Measurements from ENCODE around the gene WNT1. TPM values are rescaled to one million over a fixed set of nuclear protein-coding genes. Genes with fewer than 3 reads are reported as not detected.
A peak's percentile ranks its signal among the peaks of the same experiment; 100 is the strongest.

The WNT1 gene
- total RNA-seq, 1 experiment from 2014 or later, result not detected

DNA sequence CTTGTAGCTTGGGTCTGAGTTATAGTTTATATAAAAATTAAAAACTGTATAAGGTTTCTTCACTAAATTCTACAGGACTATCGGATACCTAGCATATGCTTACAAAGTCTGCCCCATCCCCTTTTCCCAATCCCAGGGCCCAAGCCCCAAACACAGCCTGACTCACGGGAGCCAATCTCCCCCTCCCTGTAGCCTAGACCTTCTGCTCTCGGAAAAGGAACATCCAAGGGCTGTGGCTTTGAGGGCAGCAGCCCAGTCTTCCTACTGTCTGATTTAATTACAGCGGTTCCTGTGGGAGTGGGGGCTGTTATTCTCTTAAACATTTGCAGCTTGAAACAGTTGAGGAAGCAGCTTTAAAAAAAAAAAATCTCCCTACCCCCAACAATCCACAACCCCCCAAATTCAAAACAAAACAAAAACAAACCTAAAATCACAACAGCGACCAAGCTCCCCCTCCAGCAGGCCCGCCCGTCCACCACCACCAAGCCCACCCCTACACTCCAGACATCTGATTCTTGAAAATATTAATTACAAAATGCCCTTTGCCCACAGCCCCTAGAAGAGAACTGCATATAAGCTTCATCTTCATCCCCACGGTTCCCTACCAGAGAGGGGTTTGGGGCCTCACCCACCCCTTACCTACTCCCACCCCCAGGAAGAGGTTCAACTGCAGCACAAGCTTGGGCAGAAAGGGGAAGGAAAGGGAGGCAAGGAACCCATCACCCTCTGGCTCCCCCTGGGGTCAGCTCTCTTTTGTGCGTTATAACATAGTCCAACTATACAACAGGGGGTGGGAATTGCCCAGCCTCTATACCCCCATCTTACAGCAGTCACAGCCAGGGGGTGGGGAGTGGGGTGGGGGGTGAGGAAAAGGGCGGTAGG lies 41.6 kb downstream of the WNT1 start:
- no peaks in the 10 kb centered on the region; the same call in 1 of the 2 replicates for H3K27me3 ChIP-seq (ENCODE audit: insufficient read depth, low read length)
- no peak overlapping the region for H2BK5ac ChIP-seq (ENCODE audit: insufficient read length, low read length)
- Mint-ChIP-seq H3K27ac (peak overlapping the region; percentile 81 to 99 (median 91); a peak in 6 of 7 replicates), H3K4me3 (peak overlapping the region; percentile 50 to 93), H3K36me3 (ENCODE audit: insufficient read depth in 1 of 3, low read depth in 3 of 3) (peaks cover 12 to 40% (median 35%) of the 10 kb centered on the region in 3 experiments), H3K9me3 (no peaks in the 10 kb centered on the region), H3K4me1 (peaks cover 15% of the 10 kb centered on the region in 2 experiments), H3K27me3 (ENCODE audit: low read depth) (no peaks in the 10 kb centered on the region; the same call in 1 of the 2 replicates)
- peak; percentile 75 for DNase-seq
- H4K5ac ChIP-seq (ENCODE audit: insufficient read length, low read depth, low read length), result no peak overlapping the region
- H3K14ac ChIP-seq (ENCODE audit: insufficient read depth, low read length), result no peak overlapping the region
- no peaks in the 10 kb centered on the region for H3K4me1 ChIP-seq (ENCODE audit: insufficient read depth, low read length)
- H2BK120ac ChIP-seq (ENCODE audit: low read depth, low read length, poor library complexity, severe bottlenecking), result peak overlapping the region; percentile 78
- no peaks in the 10 kb centered on the region for H3K9me3 ChIP-seq (ENCODE audit: control insufficient read depth, low read depth, low read length)
- H3T11ph ChIP-seq (ENCODE audit: low read length), result no peak overlapping the region
- WGBS (ENCODE audit: extremely low coverage, insufficient read length, low lambda C conversion rate), result no CpG with 5 or more reads among the region's 10 CpGs
- no peaks in the 10 kb centered on the region for H4K20me1 ChIP-seq (ENCODE audit: control insufficient read depth, insufficient read depth, insufficient read length)
- no peak overlapping the region for H3K56ac ChIP-seq (ENCODE audit: insufficient read length, low read depth, low read length)
- no peak overlapping the region for H2AFZ ChIP-seq (ENCODE audit: low read length)
- peaks cover 9% of the 10 kb centered on the region for H3K23me2 ChIP-seq (ENCODE audit: insufficient read length, low read depth, low read length, poor library complexity, severe bottlenecking)
- TF ChIP-seq, protein P1, sequence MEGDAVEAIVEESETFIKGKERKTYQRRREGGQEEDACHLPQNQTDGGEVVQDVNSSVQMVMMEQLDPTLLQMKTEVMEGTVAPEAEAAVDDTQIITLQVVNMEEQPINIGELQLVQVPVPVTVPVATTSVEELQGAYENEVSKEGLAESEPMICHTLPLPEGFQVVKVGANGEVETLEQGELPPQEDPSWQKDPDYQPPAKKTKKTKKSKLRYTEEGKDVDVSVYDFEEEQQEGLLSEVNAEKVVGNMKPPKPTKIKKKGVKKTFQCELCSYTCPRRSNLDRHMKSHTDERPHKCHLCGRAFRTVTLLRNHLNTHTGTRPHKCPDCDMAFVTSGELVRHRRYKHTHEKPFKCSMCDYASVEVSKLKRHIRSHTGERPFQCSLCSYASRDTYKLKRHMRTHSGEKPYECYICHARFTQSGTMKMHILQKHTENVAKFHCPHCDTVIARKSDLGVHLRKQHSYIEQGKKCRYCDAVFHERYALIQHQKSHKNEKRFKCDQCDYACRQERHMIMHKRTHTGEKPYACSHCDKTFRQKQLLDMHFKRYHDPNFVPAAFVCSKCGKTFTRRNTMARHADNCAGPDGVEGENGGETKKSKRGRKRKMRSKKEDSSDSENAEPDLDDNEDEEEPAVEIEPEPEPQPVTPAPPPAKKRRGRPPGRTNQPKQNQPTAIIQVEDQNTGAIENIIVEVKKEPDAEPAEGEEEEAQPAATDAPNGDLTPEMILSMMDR (conservative IDR thresholded peaks at IDR 0.05), result peak; percentile 60
- H2BK15ac ChIP-seq (ENCODE audit: low read depth, low read length), result no peak overlapping the region
- H3K4ac ChIP-seq (ENCODE audit: low read depth, low read length), result no peak overlapping the region
- H3K18ac ChIP-seq (ENCODE audit: insufficient read length, low read depth, low read length), result no peak overlapping the region
- peak overlapping the region; percentile 64 for H2BK12ac ChIP-seq (ENCODE audit: insufficient read length, low read depth, low read length)
- no peak overlapping the region for H3K23ac ChIP-seq (ENCODE audit: insufficient read length, low read depth, low read length)
- no peak overlapping the region for H2BK20ac ChIP-seq (ENCODE audit: low read depth, low read length, poor library complexity, severe bottlenecking)
- no peak overlapping the region for H3K9ac ChIP-seq (ENCODE audit: extremely low read depth, insufficient read length, low read length)
- no peak overlapping the region for H4K8ac ChIP-seq (replicated peaks; ENCODE audit: insufficient read length, low read depth, low read length)
- H4K91ac ChIP-seq (ENCODE audit: insufficient read length, low read depth, low read length), result no peak overlapping the region
- no peak overlapping the region for H3K27ac ChIP-seq (ENCODE audit: insufficient read length, low read depth, low read length)
- H2AK5ac ChIP-seq (ENCODE audit: insufficient read length, low read length), result no peak overlapping the region
- peak overlapping the region; percentile 91 for H3K4me2 ChIP-seq (ENCODE audit: insufficient read depth, insufficient read length, low read length)
- H3K79me2 ChIP-seq (ENCODE audit: insufficient read depth, low read length), result no peaks in the 10 kb centered on the region
- H3K79me1 ChIP-seq (ENCODE audit: insufficient read depth, low read depth, low read length, poor library complexity, severe bottlenecking), result peaks cover 3% of the 10 kb centered on the region

Measured in H9 (cell line).